ENCODE results near the gene UBXN4. TPM values are rescaled to one million over a fixed set of nuclear protein-coding genes. Genes with fewer than 3 reads are reported as not detected.

Gene UBXN4
- total RNA-seq, 3 donors from 2014 or later = 70.2 to 101 (median 89.1) TPM

DNA sequence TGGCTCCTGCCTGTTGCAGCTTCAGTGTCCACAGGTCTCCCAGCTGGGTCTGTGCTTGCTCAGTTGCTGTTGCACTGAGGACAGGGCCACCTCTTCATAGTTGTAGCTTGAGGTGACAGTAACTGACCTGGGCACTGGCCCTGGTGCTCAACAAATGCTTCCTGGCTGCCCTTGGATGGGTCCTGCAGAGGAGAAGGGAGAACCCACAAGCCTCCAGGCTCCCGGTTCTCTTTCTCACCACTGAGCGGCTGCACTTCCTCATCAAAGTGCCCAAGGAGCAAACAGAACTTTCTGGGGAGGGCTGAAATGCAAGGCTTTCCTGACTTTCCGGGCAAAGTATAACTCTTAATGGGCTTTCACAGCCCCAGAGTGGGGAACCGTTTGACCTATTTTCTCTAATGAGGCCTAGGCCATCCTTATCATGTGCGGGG, 56.6 kb downstream of the UBXN4 start:
- no peak for DNase-seq (ENCODE audit: low spot score in 2 of 2)
- Histone ChIP-seq H3K36me3 (no peaks in the 10 kb centered on the region), H3K4me3 (no peak overlapping the region), H3K9me3 (no peaks in the 10 kb centered on the region), H3K4me1 (no peaks in the 10 kb centered on the region), H3K27ac (no peak overlapping the region), H3K27me3 (no peaks in the 10 kb centered on the region)
- intact Hi-C loops (cut with DNase I; ENCODE audit: low total_unique reads) = no loop called here
- TF ChIP-seq POLR2AphosphoS5 (IDR thresholded peaks at IDR 0.05) (no peak), POLR2A (IDR thresholded peaks at IDR 0.05) (no peak)
- TF ChIP-seq, protein P1, sequence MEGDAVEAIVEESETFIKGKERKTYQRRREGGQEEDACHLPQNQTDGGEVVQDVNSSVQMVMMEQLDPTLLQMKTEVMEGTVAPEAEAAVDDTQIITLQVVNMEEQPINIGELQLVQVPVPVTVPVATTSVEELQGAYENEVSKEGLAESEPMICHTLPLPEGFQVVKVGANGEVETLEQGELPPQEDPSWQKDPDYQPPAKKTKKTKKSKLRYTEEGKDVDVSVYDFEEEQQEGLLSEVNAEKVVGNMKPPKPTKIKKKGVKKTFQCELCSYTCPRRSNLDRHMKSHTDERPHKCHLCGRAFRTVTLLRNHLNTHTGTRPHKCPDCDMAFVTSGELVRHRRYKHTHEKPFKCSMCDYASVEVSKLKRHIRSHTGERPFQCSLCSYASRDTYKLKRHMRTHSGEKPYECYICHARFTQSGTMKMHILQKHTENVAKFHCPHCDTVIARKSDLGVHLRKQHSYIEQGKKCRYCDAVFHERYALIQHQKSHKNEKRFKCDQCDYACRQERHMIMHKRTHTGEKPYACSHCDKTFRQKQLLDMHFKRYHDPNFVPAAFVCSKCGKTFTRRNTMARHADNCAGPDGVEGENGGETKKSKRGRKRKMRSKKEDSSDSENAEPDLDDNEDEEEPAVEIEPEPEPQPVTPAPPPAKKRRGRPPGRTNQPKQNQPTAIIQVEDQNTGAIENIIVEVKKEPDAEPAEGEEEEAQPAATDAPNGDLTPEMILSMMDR (IDR thresholded peaks at IDR 0.05) = no peak

DNA sequence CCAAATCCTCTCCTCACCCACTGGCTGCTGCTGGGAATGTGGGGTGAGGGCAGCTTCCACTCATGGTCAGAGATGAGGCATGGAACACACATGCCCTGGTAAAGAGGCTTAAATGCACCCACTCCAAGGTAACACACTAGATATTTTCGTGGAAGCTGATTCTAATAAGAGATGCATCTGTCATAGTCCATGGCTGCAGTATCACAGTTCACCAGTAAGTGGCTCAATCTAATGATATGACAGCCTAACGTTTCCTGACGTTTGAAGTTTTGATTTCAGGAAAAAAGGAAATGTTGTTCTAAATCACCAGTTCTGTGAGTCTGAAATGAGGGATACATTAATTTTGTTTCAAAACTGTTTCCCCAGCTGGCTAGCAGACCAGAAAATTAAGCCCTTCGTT, 57.1 kb downstream of the UBXN4 start:
- Histone ChIP-seq H3K36me3 (no peaks in the 10 kb centered on the region), H3K27ac (no peak overlapping the region), H3K27me3 (no peaks in the 10 kb centered on the region), H3K4me3 (no peak overlapping the region), H3K9me3 (no peaks in the 10 kb centered on the region), H3K4me1 (no peaks in the 10 kb centered on the region)
- DNase-seq (ENCODE audit: low spot score in 2 of 2) = no peak
- TF ChIP-seq POLR2AphosphoS5 (IDR thresholded peaks at IDR 0.05) (no peak), POLR2A (IDR thresholded peaks at IDR 0.05) (no peak)
- TF ChIP-seq, protein P1 (IDR thresholded peaks at IDR 0.05) = no peak
- intact Hi-C loops (cut with DNase I; ENCODE audit: low total_unique reads) = no loop called here

DNA sequence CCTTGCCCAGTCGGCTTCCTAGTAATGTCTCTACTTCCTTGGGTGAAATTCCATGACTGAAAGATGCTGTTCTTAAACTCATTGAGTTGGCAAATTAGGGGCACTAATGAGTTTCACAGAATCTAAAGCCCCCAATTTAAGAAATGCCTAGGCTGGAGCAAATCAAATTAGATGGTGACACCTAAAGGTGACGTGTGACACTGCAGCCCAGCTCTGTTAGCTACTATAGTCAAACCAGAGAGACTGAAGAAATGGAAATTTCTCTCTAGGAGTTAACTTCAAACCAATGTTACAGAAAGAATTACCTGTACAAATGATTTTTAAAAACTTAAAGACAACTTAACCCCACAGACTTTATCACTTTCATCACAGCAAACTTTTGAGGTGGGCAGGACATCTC, 58.1 kb downstream of the UBXN4 start:
- no peak for TF ChIP-seq POLR2A (IDR thresholded peaks at IDR 0.05)
- TF ChIP-seq, protein P1 (IDR thresholded peaks at IDR 0.05) = no peak
- TF ChIP-seq POLR2AphosphoS5 (IDR thresholded peaks at IDR 0.05) = no peak
- no peaks in the 10 kb centered on the region for H3K4me1 ChIP-seq
- no peak for DNase-seq (ENCODE audit: low spot score in 2 of 2)
- no peak overlapping the region for H3K4me3 ChIP-seq
- intact Hi-C loops (cut with DNase I; ENCODE audit: low total_unique reads) = no loop called here
- H3K9me3 ChIP-seq = no peaks in the 10 kb centered on the region
- H3K36me3 ChIP-seq = no peaks in the 10 kb centered on the region
- no peak overlapping the region for H3K27ac ChIP-seq
- H3K27me3 ChIP-seq = no peaks in the 10 kb centered on the region

DNA sequence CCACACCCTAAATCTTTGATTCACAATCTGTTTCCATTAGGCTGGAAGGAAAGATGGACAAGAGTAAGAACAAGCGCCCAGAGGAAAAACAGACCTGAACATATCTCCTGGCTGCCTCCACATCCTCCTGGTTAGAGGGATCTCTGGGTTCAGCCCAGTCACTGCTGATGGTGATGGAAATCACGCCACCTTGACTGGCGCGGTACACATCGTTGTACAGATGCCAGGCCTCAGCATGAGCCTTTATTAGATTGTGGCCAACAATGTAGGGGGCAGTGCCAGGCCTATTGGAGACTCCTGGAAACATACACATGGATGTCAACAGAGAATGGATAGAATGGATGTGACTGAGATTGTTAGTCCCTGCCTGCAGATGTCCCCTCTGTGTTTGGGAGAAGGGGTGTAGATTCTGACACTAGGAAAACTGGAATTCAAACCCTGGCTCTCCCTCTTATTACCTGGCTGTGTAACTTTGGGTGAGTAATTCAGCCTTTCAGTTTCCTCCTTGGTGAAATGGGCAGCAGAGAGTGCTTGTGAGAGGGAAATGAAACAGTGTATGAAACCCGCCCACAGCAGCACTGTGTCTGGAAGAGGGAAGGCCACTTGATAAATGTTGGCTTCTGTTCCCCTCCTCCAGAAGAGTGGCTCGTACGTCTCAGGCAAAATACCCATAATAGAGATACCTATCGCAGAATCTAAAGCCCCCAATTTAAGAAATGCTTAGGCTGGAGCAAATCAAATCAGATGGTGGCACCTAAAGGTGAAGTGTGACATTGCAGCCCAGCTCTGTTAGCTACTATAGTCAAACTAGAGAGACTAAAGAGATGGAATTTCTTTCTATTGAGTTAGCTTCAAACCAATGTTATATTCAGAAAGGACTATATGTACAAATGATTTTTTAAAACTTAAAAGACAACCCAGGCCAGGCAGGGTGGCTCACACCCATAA, 59.1 kb downstream of the UBXN4 start:
- TF ChIP-seq POLR2AphosphoS5 (IDR thresholded peaks at IDR 0.05) (no peak), POLR2A (IDR thresholded peaks at IDR 0.05) (no peak)
- TF ChIP-seq, protein P1 (IDR thresholded peaks at IDR 0.05) = no peak
- H3K4me1 ChIP-seq = no peaks in the 10 kb centered on the region
- no peaks in the 10 kb centered on the region for H3K27me3 ChIP-seq
- no peak for DNase-seq (ENCODE audit: low spot score in 2 of 2)
- no peaks in the 10 kb centered on the region for H3K9me3 ChIP-seq
- H3K27ac ChIP-seq = no peak overlapping the region
- no peaks in the 10 kb centered on the region for H3K36me3 ChIP-seq
- intact Hi-C loops (cut with DNase I; ENCODE audit: low total_unique reads) = no loop called here
- H3K4me3 ChIP-seq = no peak overlapping the region

DNA sequence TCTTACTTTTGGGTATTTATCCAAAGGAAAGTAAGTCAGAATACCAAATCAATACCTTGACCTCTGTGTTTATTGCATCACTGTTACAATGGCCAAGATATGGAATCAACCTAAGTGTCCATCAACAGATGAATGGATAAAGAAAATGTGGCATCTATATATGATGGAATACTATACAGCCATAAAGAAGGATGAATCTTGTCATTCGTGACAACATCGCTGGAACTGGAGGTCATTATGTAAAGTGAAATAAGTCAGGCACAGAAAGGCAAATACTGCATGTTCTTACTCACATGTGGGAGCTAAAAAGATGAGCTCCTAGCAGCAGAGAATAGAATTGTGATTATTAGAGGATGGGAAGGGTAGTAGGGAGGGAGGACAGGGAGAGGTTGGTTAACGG, 60.7 kb downstream of the UBXN4 start:
- intact Hi-C loops (cut with DNase I; ENCODE audit: low total_unique reads) = no loop called here
- H3K9me3 ChIP-seq = no peaks in the 10 kb centered on the region
- H3K4me1 ChIP-seq = no peaks in the 10 kb centered on the region
- DNase-seq (ENCODE audit: low spot score in 2 of 2) = no peak
- H3K27me3 ChIP-seq = no peaks in the 10 kb centered on the region
- no peak for TF ChIP-seq POLR2AphosphoS5 (IDR thresholded peaks at IDR 0.05)
- TF ChIP-seq, protein P1 (IDR thresholded peaks at IDR 0.05) = no peak
- TF ChIP-seq POLR2A (IDR thresholded peaks at IDR 0.05) = no peak
- H3K27ac ChIP-seq = no peak overlapping the region
- H3K36me3 ChIP-seq = no peaks in the 10 kb centered on the region
- H3K4me3 ChIP-seq = no peak overlapping the region
